ENCODE data around the gene HNF4A.

HNF4A gene

GRCh38 chr20:44382641-44383040, 27.1 kb downstream of the HNF4A start:
- DNase-seq (ENCODE audit: low read depth): no peak
- H3K4me3 ChIP-seq (ENCODE audit: low read depth, low read length): no peak overlapping the region
- no peak for TF ChIP-seq POLR2A (IDR thresholded peaks at IDR 0.05; ENCODE audit: extremely low read depth, insufficient read length)
- no peak for TF ChIP-seq MAX (IDR thresholded peaks at IDR 0.05; ENCODE audit: low read depth, low read length)
- TF ChIP-seq MYC (IDR thresholded peaks at IDR 0.05; ENCODE audit: low read depth, low read length): no peak
- TF ChIP-seq CTCF (IDR thresholded peaks at IDR 0.05; ENCODE audit: low read depth, low read length): no peak

- TF ChIP-seq POLR2A (IDR thresholded peaks at IDR 0.05; ENCODE audit: extremely low read depth, insufficient read length) (no peak), MAX (IDR thresholded peaks at IDR 0.05; ENCODE audit: low read depth, low read length) (0 out of 2 replicates have a peak, but pooled peaks have one; percentile 33), CTCF (IDR thresholded peaks at IDR 0.05; ENCODE audit: low read depth, low read length) (peak; percentile 96), MYC (IDR thresholded peaks at IDR 0.05; ENCODE audit: low read depth, low read length) (no peak)
- no peak overlapping the region for H3K4me3 ChIP-seq (ENCODE audit: low read depth, low read length)
- peak; percentile 76 for DNase-seq (ENCODE audit: low read depth)
Measured at GRCh38 chr20:44384423-44385027, 29.0 kb downstream of the HNF4A start.

- H3K4me3 ChIP-seq (ENCODE audit: low read depth, low read length): no peak overlapping the region
- peak; percentile 87 for TF ChIP-seq CTCF (IDR thresholded peaks at IDR 0.05; ENCODE audit: low read depth, low read length)
- TF ChIP-seq MAX (IDR thresholded peaks at IDR 0.05; ENCODE audit: low read depth, low read length): peak; percentile 48; the same call in 1 of the 2 replicates
- peak; percentile 24; the same call in 1 of the 2 replicates for TF ChIP-seq MYC (IDR thresholded peaks at IDR 0.05; ENCODE audit: low read depth, low read length)
- TF ChIP-seq POLR2A (IDR thresholded peaks at IDR 0.05; ENCODE audit: extremely low read depth, insufficient read length): no peak
- DNase-seq (ENCODE audit: low read depth): peak; percentile 73
Measured at GRCh38 chr20:44388466-44389023, 33.0 kb downstream of the HNF4A start.

GRCh38 chr20:44389871-44390270, 34.4 kb downstream of the HNF4A start:
- no peak for DNase-seq (ENCODE audit: low read depth)
- TF ChIP-seq CTCF (IDR thresholded peaks at IDR 0.05; ENCODE audit: low read depth, low read length) (no peak), MYC (IDR thresholded peaks at IDR 0.05; ENCODE audit: low read depth, low read length) (no peak), POLR2A (IDR thresholded peaks at IDR 0.05; ENCODE audit: extremely low read depth, insufficient read length) (no peak), MAX (IDR thresholded peaks at IDR 0.05; ENCODE audit: low read depth, low read length) (no peak)
- H3K4me3 ChIP-seq (ENCODE audit: low read depth, low read length): no peak overlapping the region

GRCh38 chr20:44390280-44390679, 34.8 kb downstream of the HNF4A start:
- no peak for TF ChIP-seq CTCF (IDR thresholded peaks at IDR 0.05; ENCODE audit: low read depth, low read length)
- no peak for TF ChIP-seq MYC (IDR thresholded peaks at IDR 0.05; ENCODE audit: low read depth, low read length)
- no peak for TF ChIP-seq POLR2A (IDR thresholded peaks at IDR 0.05; ENCODE audit: extremely low read depth, insufficient read length)
- TF ChIP-seq MAX (IDR thresholded peaks at IDR 0.05; ENCODE audit: low read depth, low read length): no peak
- H3K4me3 ChIP-seq (ENCODE audit: low read depth, low read length): no peak overlapping the region
- DNase-seq (ENCODE audit: low read depth): no peak

Measured in NB4 (cell line).